Naive thymus-derived CD4-positive, alpha-beta T cell (primary cell): ENCODE measurements around the gene DHRS4. TPM values are rescaled to one million over a fixed set of nuclear protein-coding genes. Genes with fewer than 3 reads are reported as not detected.
"Not testable (repeated sequence)": the region's sequence is repeated elsewhere in the genome, so short reads cannot be mapped to it uniquely, and the experiment has no call there.

Experiments
- ATAC-seq: fragments of 150-1000 bp; cut with Tn5 transposase; 2 replicates; pipeline ENCODE4 v1.10.0; 2021; ENCODE audit warnings: mild to moderate bottlenecking, moderate library complexity
- CTCF ChIA-PET: fragments of 350-600 bp; sonication (Branson Sonifier 250); formaldehyde crosslinking; loops from one replicate; lab custom pipeline; 2021; ENCODE audit warnings: antibody characterized with exemption; lab: Charles Lee
- POLR2A ChIA-PET: fragments of 350-600 bp; sonication (Branson Sonifier 250); formaldehyde crosslinking; loops from one replicate; lab custom pipeline; 2021; ENCODE audit warnings: antibody characterized with exemption, inconsistent platforms; lab: Charles Lee
- DNase-seq, 9 donors: peaks; one replicate each; pipeline versions ENCODE4 v3.0.0 to v3.0.0-alpha.2; 2020 to 2022; ENCODE audit warnings: mixed read lengths in 1 of 9
- H3K27ac ChIP-seq: one replicate; pipeline ENCODE4 v1.7.0; 2013; ENCODE audit warnings: mild to moderate bottlenecking, low read depth, low read length, moderate library complexity
- H3K27me3 ChIP-seq, 2 donors: one replicate each; pipeline ENCODE4 v1.7.0; 2013; ENCODE audit warnings: low read length in 2 of 2, mild to moderate bottlenecking in 2 of 2, moderate library complexity in 2 of 2; ENCODE audit not compliant: control insufficient read depth in 2 of 2, insufficient read depth in 2 of 2
- H3K36me3 ChIP-seq, 3 experiments: 1 replicate in 2 of 3; 2 replicates in 1 of 3; pipeline ENCODE4 v1.7.0; 2013; ENCODE audit warnings: low read length in 3 of 3, mild to moderate bottlenecking in 3 of 3, moderate library complexity in 1 of 3; ENCODE audit not compliant: insufficient read depth in 3 of 3, control insufficient read depth in 2 of 3
- H3K4me1 ChIP-seq, 2 donors: one replicate each; pipeline ENCODE4 v1.7.0; 2013; ENCODE audit warnings: low read length in 2 of 2, mild to moderate bottlenecking in 2 of 2, moderate library complexity in 1 of 2; ENCODE audit not compliant: control insufficient read depth in 2 of 2, insufficient read depth in 2 of 2
- H3K4me3 ChIP-seq: 2 replicates; pipeline ENCODE4 v1.7.0; 2013; ENCODE audit warnings: mild to moderate bottlenecking, low read length
- H3K9me3 ChIP-seq, 3 experiments: 1 replicate in 2 of 3; 2 replicates in 1 of 3; pipeline ENCODE4 v1.7.0; 2013; ENCODE audit warnings: low read length in 3 of 3; ENCODE audit not compliant: control insufficient read depth in 2 of 3
- H3K27ac Mint-ChIP-seq, 9 donors: one replicate each; pipeline ENCODE4 v1.8.0; 2020 to 2022; ENCODE audit warnings: mixed read lengths in 9 of 9, mild to moderate bottlenecking in 8 of 9, moderate library complexity in 5 of 9, inconsistent platforms in 2 of 9
- H3K27me3 Mint-ChIP-seq, 5 donors: one replicate each; pipeline ENCODE4 v1.8.0; 2021 to 2022; ENCODE audit warnings: mixed read lengths in 5 of 5, mild to moderate bottlenecking in 1 of 5
- H3K36me3 Mint-ChIP-seq, 5 donors: one replicate each; pipeline ENCODE4 v1.8.0; 2020 to 2022; ENCODE audit warnings: mixed read lengths in 5 of 5, mild to moderate bottlenecking in 3 of 5, inconsistent platforms in 1 of 5
- H3K4me1 Mint-ChIP-seq, 7 donors: one replicate each; pipeline ENCODE4 v1.8.0; 2020 to 2022; ENCODE audit warnings: mixed read lengths in 7 of 7, mild to moderate bottlenecking in 3 of 7, inconsistent platforms in 1 of 7
- H3K4me3 Mint-ChIP-seq, 10 donors: one replicate each; pipeline ENCODE4 v1.8.0; 2020 to 2022; ENCODE audit warnings: mild to moderate bottlenecking in 10 of 10, mixed read lengths in 10 of 10, moderate library complexity in 6 of 10, inconsistent platforms in 2 of 10
- H3K9me3 Mint-ChIP-seq, 11 donors: one replicate each; pipeline ENCODE4 v1.8.0; 2020 to 2022; ENCODE audit warnings: mixed read lengths in 11 of 11, mild to moderate bottlenecking in 4 of 11, inconsistent platforms in 1 of 11, moderate library complexity in 1 of 11
- intact Hi-C, 2 donors: fragments of 100-400 bp; cut with micrococcal nuclease; formaldehyde crosslinking; loops; one replicate each; pipeline ENCODE4 v1.15.1; 2023
- polyA plus RNA-seq, 2 donors: library from polyadenylated mRNA; unstranded; fragments of 300-500 nt; fragmentation: Illumina TruSeq; gene quantifications; one replicate each; pipeline ENCODE4 v1.2.3, GENCODE V29; 2021
- total RNA-seq, 6 experiments: library from RNA in 5 of 6; stranded (reverse) in 5 of 6; gene quantifications; 1 replicate in 5 of 6; 2 replicates in 1 of 6; pipeline ENCODE4 v1.2.3 and lab custom pipeline; 2021 to 2026

Gene DHRS4
- total and polyA plus RNA-seq, 7 experiments from 2014 or later, result 7.8 to 31.8 (median 17.8) TPM

DNA sequence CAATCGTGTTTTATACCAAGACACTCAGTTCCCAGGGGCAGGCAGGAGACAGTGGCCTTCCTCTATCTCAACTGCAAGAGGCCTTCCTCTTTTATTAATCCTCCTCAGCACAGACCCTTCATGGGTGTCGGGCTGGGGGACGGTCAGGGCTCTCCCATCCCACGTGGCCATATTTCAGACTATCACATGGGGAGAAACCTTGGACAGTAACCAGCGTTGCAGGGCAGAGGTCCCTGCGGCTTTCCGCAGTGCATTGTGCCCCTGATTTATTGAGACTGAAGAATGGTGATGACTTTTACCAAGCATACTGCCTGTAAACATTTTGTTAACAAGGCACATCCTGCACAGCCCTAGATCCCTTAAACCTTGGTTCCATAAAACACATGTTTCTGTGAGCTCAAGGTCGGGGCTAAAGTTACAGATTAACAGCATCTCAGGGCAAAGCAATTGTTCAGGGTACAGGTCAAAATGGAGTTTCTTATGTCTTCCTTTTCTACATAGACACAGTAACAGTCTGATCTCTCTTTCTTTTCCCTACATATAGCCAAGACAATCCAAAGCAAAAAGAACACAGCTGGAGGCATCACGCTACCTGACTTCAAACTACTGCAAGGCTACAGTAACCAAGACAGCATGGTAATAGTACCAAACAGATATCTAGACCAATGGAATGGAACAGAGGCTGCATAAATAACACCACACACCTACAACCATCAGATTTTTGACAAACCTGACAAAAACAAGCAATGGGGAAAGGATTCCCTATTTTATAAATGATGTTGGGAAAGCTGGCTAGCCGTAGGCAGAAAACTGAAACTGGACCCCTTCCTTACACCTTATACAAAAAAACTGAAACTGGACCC, 28.6 kb downstream of the DHRS4 start:
- H3K36me3 Mint-ChIP-seq, result peaks cover 0 to 29% (median 15%) of the 10 kb centered on the region in 5 donors
- H3K4me3 Mint-ChIP-seq, H3K27ac Mint-ChIP-seq, H3K4me3 ChIP-seq, H3K27ac ChIP-seq, H3K9me3 Mint-ChIP-seq, H3K27me3 ChIP-seq, intact Hi-C loops, H3K27me3 Mint-ChIP-seq, H3K4me1 ChIP-seq, H3K36me3 ChIP-seq, DNase-seq, ATAC-seq, H3K9me3 ChIP-seq, POLR2A ChIA-PET, H3K4me1 Mint-ChIP-seq: not testable (repeated sequence)
- CTCF ChIA-PET, result interaction anchor here (0.7 kb wide), 1 partner anchor 261 kb away, joined by 3 read pairs; no protein-coding TSS in a partner anchor

DNA sequence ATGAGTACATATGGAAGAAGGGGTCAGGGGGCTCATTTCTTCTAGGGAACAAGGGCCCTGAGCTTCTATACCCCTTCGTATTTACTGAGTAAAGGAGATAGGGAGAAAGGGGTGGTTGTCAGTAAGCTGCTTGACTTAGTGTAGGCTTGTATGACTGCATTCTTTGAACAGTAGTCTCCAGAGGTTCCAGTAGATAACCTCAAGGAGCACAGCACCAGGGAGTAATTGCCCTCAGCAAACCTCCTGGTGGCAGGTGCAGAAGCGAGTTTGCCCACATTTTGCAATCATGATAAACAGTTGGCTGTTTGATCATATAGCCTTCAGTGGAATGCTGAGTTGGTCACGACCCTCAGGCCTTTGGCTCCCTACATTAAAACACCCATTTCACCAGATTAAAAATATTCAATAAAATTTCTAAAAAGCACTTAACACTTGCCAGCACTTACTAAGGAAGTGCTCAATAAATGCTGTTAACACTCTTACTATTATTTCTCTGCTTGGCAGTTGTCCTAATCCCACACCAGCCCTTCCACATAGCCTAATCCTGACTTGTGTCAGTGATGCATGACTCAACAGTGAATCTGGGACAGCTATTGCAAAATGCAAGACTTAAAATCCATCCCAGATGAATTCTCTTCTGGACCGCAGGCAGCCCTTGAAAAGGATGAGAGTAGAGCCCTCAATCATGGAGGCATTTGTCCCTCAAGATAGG, 31.5 kb downstream of the DHRS4 start:
- intact Hi-C loops, result loop anchor here in 1 of 2 donors (5.0 kb wide), 1 partner anchor 52 kb away; no protein-coding TSS in a partner anchor
- H3K4me1 Mint-ChIP-seq, result peaks cover 7 to 32% (median 22%) of the 10 kb centered on the region in 7 donors
- ChIA-PET POLR2A (no interaction called here), CTCF (interaction anchor here (0.6 kb wide), 1 partner anchor 49 kb away, joined by 5 read pairs; no protein-coding TSS in a partner anchor)
- peaks cover 0 to 28% (median 12%) of the 10 kb centered on the region in 5 donors for H3K36me3 Mint-ChIP-seq
- peak overlapping the region in 2 of 9 donors; percentile 38 to 67 for H3K27ac Mint-ChIP-seq
- Histone ChIP-seq H3K27ac (no peak overlapping the region), H3K4me3 (no peak overlapping the region), H3K9me3 (no peaks in the 10 kb centered on the region), H3K36me3 (no peaks in the 10 kb centered on the region), H3K4me1 (no peaks in the 10 kb centered on the region), H3K27me3 (no peaks in the 10 kb centered on the region)
- no peaks in the 10 kb centered on the region for H3K27me3 Mint-ChIP-seq
- ATAC-seq (no peak), DNase-seq (no peak)
- H3K9me3 Mint-ChIP-seq, result no peaks in the 10 kb centered on the region
- H3K4me3 Mint-ChIP-seq, result no peak overlapping the region

GRCh38 chr14:23988223-23988606, 34.6 kb downstream of the DHRS4 start:
- peaks cover 7 to 32% (median 22%) of the 10 kb centered on the region in 7 donors for H3K4me1 Mint-ChIP-seq
- H3K4me3 ChIP-seq, H3K9me3 Mint-ChIP-seq, POLR2A ChIA-PET, H3K27me3 ChIP-seq, H3K27ac ChIP-seq, H3K9me3 ChIP-seq, H3K4me1 ChIP-seq, H3K36me3 ChIP-seq, H3K27me3 Mint-ChIP-seq, DNase-seq, CTCF ChIA-PET: not testable (repeated sequence)
- peak overlapping the region; percentile 73 to 89 (median 79) for H3K4me3 Mint-ChIP-seq
- peak overlapping the region in 8 of 9 donors; percentile 10 to 82 (median 58) for H3K27ac Mint-ChIP-seq
- H3K36me3 Mint-ChIP-seq, result peaks cover 0 to 12% (median 0%) of the 10 kb centered on the region in 5 donors
- intact Hi-C loops, result loop anchor here in 1 of 2 donors (1.0 to 5.0 kb wide), 2 partner anchors 49 to 106 kb away; partner anchors contain the start of gene PCK2
- peak; percentile 17 for ATAC-seq

DNA sequence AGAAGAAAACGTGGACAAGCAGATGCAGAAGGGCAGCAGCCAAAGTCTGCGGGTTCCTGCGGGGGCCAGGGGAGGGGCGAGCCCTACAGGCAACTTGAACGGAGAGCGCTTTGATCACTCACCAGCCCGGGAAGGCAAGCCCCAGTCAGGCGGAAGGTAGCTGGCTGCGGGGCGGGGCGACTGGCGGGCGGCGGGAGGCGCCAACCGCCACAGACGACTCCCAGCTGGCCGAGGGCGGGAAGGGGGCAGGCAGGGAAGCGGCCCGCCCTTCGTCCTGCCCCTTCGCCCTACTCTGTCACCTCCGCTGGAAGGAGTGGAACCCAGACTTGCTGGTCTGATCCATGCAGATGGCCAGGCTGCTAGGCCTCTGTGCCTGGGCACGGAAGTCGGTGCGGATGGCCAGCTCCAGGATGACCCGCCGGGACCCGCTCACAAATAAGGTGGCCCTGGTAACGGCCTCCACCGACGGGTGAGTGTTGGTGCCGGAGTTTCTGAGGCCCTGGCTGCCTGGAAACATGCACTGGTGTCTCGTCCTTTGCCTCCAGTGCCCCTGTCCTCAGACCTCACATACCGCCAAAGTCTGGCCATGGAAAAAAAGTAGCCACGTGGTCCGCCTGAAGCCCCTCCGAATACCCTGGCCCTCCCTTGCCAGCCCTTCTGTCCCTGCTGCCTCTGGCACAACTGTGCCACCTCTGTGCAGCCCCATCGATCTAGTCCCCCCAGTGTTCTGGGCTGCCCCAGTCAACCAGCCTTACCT, 35.2 kb downstream of the DHRS4 start, which contains the start of gene DHRS4L2:
DHRS4L2 (plus strand) TSS at position 323 of the 757 bp plus-strand sequence; CDS start at position 342, 19 bp downstream.
- H3K9me3 Mint-ChIP-seq, result not testable (repeated sequence)

DNA sequence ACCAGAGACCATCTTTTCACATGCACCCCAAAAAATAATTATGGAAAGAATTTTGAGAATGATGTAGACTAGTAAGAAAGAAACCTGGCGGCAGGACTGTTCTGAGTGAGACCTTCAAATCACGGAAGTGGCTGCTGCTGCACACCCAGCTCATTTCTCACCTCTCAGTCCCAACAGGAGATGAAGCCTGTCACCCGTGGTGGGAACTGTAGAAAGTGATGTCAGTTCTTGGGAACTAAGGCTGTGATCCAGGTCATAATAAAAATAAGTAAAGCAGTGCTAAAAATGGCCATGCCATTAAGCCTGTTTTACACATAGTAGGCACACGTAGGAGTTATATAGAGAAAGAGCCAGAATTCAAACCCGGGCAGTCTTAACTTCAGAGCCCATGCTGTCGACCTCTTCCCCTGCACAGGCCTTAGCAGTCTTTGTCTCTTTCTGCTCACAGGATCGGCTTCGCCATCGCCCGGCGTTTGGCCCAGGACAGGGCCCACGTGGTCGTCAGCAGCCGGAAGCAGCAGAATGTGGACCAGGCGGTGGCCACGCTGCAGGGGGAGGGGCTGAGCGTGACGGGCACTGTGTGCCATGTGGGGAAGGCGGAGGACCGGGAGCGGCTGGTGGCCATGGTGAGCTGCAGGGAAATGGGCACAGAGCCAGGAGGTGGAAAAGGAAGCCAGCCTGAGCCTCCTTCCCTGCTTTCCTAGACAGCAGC, 36.3 kb downstream of the DHRS4 start:
- CTCF ChIA-PET, H3K36me3 ChIP-seq, H3K27me3 ChIP-seq, H3K27me3 Mint-ChIP-seq, DNase-seq, H3K36me3 Mint-ChIP-seq, H3K9me3 Mint-ChIP-seq, H3K27ac ChIP-seq, H3K9me3 ChIP-seq, H3K4me1 ChIP-seq, ATAC-seq, POLR2A ChIA-PET: not testable (repeated sequence)
- peak overlapping the region; percentile 43 for H3K4me3 ChIP-seq
- Mint-ChIP-seq H3K4me3 (peak overlapping the region in 8 of 10 donors; percentile 73 to 89 (median 79)), H3K4me1 (peaks cover 7 to 32% (median 22%) of the 10 kb centered on the region in 7 donors), H3K27ac (peak overlapping the region in 7 of 9 donors; percentile 51 to 92 (median 86))
- intact Hi-C loops, result loop anchor here (1.0 to 5.0 kb wide), 2 partner anchors 46 to 47 kb away; no protein-coding TSS in a partner anchor

More for the DNA sequence above, 35.2 kb downstream of the DHRS4 start, which contains the start of gene DHRS4L2:
- Mint-ChIP-seq H3K27ac (peak within 1 kb of the TSS; percentile 51 to 92 (median 84)), H3K4me3 (peak within 1 kb of the TSS; percentile 73 to 89 (median 80)), H3K4me1 (peaks cover 7 to 32% (median 22%) of the 10 kb centered on the region in 7 donors)
- H3K9me3 ChIP-seq, H3K4me1 ChIP-seq, CTCF ChIA-PET, H3K36me3 Mint-ChIP-seq, H3K27me3 Mint-ChIP-seq, H3K36me3 ChIP-seq, H3K27me3 ChIP-seq, POLR2A ChIA-PET: not testable (repeated sequence)
- peak within 1 kb of the TSS; percentile 43 for H3K4me3 ChIP-seq
- peak; percentile 94 for ATAC-seq
- peak; percentile 52 to 91 (median 64) for DNase-seq
- intact Hi-C loops, result loop anchor here (1.0 to 5.0 kb wide), 3 partner anchors 48 to 106 kb away; partner anchors contain the start of gene PCK2 (in 1 of the 2)
- peak within 1 kb of the TSS; percentile 47 for H3K27ac ChIP-seq
